Activated CD4-positive, alpha-beta T cell treated with anti-CD3 and anti-CD28 coated beads, Interleukin-10, Interleukin-2, amounts not matched to agents 100 ng/mL and 50 ng/mL, durations not matched to agents 16 hours and 8 hours (primary cell): ENCODE data around the gene IL16.
"Not testable (repeated sequence)": the region's sequence is repeated elsewhere in the genome, so short reads cannot be mapped to it uniquely, and the experiment has no call there.

Experiments used
- DNase-seq: peaks from one replicate; pipeline ENCODE4 v3.0.0-alpha.2; 2020

The IL16 gene

GRCh38 chr15:81321667-81322066 lies 125.0 kb downstream of the IL16 start:
- no peak for DNase-seq

DNA sequence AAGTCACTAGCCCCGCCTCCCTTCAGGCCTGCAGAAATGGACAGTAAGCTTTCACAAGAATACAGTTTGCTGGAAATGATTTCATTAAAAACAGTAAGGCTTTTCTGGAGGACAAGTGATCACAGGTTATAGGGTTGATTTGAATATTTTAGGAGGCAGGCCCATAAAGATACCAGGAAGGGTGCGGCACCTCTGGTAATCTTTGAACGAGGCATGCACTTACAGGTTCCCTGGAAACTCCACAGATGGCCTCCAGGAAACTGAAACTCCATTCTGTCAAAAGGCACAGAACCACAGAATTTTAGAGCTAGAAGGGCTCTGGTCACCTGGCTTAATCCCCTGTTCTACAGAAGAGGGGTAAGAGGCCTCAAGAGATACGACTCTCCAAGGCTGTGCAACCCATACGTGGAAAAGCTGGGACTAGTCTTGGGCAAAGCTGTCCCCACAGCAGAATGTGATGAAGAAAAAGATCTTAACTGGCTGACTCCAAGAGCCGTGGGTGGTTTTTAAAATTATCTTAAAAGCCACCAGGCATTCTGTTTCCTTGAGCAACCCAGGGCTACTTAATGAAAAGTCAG lies 126.1 kb downstream of the IL16 start:
- DNase-seq, result no peak

GRCh38 chr15:81323559-81323943 lies 126.9 kb downstream of the IL16 start:
- no peak for DNase-seq

- peak; percentile 99 for DNase-seq
These were observed 127.5 kb downstream of the IL16 start, which contains the start of gene STARD5 for GRCh38 chr15:81323944-81324881. Gene STARD5, minus strand, starts transcription at chr15:81324141. Its CDS starts 42 bp downstream, at chr15:81324099.

GRCh38 chr15:81326466-81327212 lies 130.0 kb downstream of the IL16 start:
- no peak for DNase-seq

- DNase-seq, result no peak
These were observed 130.8 kb downstream of the IL16 start for GRCh38 chr15:81327516-81327915.

DNA sequence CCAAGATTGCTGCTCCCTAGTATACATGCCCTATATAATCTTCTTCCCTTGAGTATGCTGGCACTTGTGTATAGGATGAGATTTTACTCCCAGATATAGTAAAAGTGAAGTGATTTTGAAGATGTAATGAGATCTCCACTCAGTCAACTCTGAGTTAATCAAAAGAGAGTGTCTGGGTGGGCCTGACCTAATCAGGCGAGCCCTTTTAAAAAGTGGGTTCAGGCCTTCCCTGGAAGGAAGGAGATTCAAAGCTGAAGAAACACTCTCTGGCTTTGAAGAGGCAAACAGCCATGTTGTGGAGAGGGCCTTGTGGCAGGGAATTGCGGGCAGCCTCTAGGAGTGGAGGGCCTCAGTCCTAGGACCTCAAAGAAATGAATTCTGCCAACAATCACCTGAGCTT lies 132.8 kb downstream of the IL16 start:
- no peak for DNase-seq

DNA sequence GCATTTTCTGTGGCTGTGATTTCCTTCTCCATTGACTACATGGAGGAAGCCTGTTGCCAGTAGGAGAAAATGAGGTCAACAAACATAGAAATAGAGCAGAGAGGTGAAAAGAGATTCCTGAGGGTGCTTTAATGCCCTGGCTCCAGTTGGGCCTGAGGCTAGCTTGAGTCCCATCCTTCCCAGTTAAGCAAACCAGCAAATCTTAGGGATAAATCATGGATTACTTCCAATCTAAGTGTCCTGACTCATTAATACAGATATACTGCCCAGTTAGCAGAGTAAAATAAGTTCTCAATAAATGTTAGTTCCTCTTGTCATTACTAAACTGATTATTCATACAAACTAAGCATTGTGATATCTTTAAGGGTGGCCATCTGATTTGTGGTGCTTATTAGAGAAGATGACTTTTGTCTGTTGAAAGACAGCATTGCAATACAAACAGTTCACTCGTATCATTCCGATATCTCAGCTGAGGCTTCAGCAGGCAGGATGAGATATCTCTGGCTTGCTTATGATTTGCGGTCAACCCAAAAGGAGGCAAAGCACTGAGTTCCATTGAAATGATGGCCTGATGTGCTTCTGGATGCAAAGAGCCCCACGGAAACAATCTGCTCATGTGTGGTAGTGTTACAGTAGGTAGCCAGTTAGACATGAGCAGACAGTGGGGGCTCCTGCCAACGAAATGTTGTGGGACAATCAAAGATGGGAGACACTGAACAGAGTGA lies 133.8 kb downstream of the IL16 start:
- DNase-seq, result no peak

GRCh38 chr15:81331141-81331540 lies 134.5 kb downstream of the IL16 start:
- not testable (repeated sequence) for DNase-seq

GRCh38 chr15:81331600-81331999 lies 134.9 kb downstream of the IL16 start:
- no peak for DNase-seq

DNA sequence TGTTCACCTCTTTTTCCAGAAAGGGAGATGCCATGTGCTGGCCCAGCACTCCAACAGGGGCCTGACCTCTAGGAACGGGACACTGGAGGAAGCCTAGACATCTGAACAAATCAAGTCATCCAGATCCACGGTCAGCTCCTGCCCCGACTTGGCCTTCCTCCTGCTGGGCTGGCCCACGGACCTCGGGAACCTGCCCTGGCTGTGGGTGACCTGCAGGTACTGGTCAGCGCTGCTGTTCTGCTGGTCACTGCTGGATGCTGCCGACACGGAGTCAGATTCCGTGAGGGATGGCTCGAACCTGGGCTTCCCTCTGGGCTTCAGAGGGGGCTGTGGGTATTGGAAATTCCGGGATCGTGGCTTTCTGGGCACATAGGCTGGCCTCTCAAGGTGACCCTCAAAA lies 135.6 kb downstream of the IL16 start:
- no peak for DNase-seq

GRCh38 chr15:81333363-81333762 lies 136.7 kb downstream of the IL16 start:
- no peak for DNase-seq

DNA sequence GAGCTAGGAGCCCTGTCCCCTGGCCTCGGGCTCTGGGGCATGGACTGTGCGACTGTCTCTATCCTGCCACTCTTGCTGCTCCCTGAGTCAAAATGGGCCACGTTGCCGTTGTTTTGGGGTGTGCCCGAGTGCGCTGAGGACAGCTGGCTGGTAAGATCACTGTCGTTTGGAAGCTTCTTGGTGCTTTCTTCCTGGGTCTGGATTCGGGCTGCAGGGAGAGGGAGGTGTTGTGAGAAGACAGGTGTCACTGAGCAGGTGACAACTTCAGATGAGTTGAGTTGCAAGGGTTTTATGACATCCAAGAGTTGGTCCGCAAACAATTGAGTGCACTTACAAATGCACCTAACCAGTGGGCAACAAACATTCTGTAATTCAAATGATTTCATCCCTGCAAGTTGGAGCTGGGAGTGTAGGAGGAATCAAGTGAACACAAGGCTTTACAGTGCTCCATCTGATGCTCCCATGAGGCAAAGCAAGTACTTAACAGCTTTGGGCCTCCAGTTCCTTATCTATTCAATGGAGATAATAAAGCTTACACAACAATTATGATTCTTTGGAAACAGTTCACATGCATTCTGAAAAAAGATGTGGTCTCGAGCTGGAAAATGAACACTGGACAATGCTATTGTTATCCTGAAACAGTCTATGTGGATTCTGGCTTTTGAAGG lies 138.2 kb downstream of the IL16 start:
- no peak for DNase-seq

GRCh38 chr15:81335631-81336030 lies 139.0 kb downstream of the IL16 start:
- DNase-seq, result no peak

GRCh38 chr15:81336568-81336967 lies 139.9 kb downstream of the IL16 start:
- DNase-seq, result peak; percentile 45

GRCh38 chr15:81337241-81337640 lies 140.6 kb downstream of the IL16 start:
- no peak for DNase-seq

DNA sequence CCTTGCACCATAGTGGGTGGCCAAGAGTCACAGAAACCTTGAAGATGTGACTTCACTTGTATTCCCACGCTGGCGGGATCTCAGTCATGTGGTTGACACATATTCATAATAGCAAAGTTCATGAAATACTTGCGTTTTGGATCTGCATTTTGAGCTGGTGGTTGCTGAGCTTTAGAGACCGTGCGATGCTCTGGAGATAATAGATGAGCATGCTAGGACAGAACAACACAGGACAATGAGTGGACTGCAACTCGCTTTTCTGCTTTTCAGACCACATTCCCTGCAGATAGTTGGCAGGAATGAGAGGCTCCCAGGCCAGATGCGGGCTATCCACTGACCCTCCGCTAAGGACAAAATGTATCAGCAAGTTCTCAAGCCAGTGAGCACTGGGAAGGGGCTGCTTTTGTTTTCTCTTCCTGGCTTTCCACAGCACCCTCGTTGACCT lies 141.1 kb downstream of the IL16 start:
- DNase-seq, result peak; percentile 33

DNA sequence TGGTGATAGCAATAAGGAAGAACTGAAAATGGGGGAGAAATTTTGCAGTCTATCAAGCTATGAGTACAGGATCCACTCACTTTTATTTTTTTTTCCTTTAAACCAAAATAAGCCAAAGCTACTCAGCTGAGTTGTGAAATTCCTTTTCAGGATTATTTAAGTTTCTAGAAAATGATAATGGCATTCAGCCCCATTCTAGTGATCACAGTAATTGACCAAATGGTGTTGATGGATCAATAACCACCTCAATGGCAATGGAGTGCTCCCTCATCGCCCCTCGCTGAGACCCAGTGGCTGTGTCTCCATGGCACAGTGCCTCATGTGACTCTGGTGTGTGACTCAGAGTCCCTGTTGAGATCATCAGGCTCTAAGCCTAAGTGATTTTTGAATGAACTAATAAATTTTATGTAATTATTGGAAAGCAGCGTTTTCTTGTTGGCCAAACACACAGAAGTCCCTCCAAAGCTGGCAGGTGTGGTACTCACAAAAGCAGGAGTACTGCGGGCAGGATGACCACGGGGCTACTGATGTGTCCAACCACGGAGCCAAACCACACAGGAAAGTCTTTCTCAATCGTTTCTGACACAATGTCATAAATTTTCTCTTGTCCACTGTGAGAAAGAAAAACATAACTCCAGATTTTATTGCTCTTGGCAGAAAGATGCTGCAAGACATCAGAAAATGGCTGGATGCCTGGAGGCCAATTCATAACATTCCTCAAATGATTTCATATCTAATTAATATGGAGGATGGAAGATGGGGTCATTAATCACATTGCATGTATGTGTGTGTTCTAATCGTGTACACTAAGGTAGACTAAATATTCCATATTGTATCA lies 141.7 kb downstream of the IL16 start:
- no peak for DNase-seq

- no peak for DNase-seq
These were observed 142.6 kb downstream of the IL16 start for GRCh38 chr15:81339321-81339720.

GRCh38 chr15:81339851-81340250 lies 143.2 kb downstream of the IL16 start:
- DNase-seq, result no peak

GRCh38 chr15:81341351-81341750 lies 144.7 kb downstream of the IL16 start:
- DNase-seq, result no peak
